OCI-LY7 (cell line): ENCODE measurements around the gene ZDHHC8. TPM values are rescaled to one million over a fixed set of nuclear protein-coding genes. Genes with fewer than 3 reads are reported as not detected.

Experiments used
- BruUV-seq: library from RNA; stranded (reverse); fragments of 400-500 nt; replicated peaks from 2 replicates; lab custom pipeline; 2021; lab: Mats Ljungman, UMichigan
- CTCF ChIA-PET: fragments of 300-600 bp; sonication (Branson Sonifier 250); formaldehyde crosslinking; loops from one replicate; lab custom pipeline; 2022; ENCODE audit warnings: antibody characterized with exemption; ENCODE audit not compliant: unreplicated experiment; lab: Charles Lee
- POLR2A ChIA-PET: fragments of 300-600 bp; sonication (Branson Sonifier 250); formaldehyde crosslinking; loops from one replicate; lab custom pipeline; 2022; ENCODE audit warnings: antibody characterized with exemption; lab: Charles Lee
- DNase-seq: peaks from one replicate; pipeline ENCODE4 v3.0.0-alpha.2; 2015; ENCODE audit warnings: low spot score
- H2AFZ ChIP-seq: fragments of 200-600 bp; sonication (generic), shearing (Covaris generic); 2 replicates; pipeline ENCODE4 v1.6.1; 2014; ENCODE audit warnings: mild to moderate bottlenecking, antibody characterized with exemption, low read length, moderate library complexity
- H3K27ac ChIP-seq: fragments of 200-600 bp; sonication (generic); 2 replicates; pipeline ENCODE4 v1.5.1; 2014; ENCODE audit warnings: mixed run types, low read depth, mild to moderate bottlenecking, moderate library complexity, low read length, inconsistent platforms; ENCODE audit not compliant: poor library complexity, severe bottlenecking
- H3K36me3 ChIP-seq: fragments of 200-600 bp; sonication (generic); 2 replicates; pipeline ENCODE4 v1.6.1; 2014; ENCODE audit warnings: mild to moderate bottlenecking, antibody characterized with exemption, low read length, moderate library complexity, mixed read lengths; ENCODE audit not compliant: insufficient read depth
- H3K4me1 ChIP-seq: fragments of 200-600 bp; sonication (generic); 2 replicates; pipeline ENCODE4 v1.5.1; 2014; ENCODE audit warnings: mild to moderate bottlenecking, low read length; ENCODE audit not compliant: insufficient read depth, poor library complexity, severe bottlenecking
- H3K4me2 ChIP-seq: fragments of 200-600 bp; sonication (generic); 2 replicates; pipeline ENCODE4 v1.6.1; 2014; ENCODE audit warnings: mild to moderate bottlenecking, low read length
- H3K4me3 ChIP-seq: fragments of 200-600 bp; sonication (generic); 2 replicates; pipeline ENCODE4 v1.5.1; 2014; ENCODE audit warnings: mild to moderate bottlenecking, low read depth, low read length; ENCODE audit not compliant: poor library complexity, severe bottlenecking
- H3K79me2 ChIP-seq: fragments of 200-600 bp; sonication (generic); 2 replicates; pipeline ENCODE4 v1.6.1; 2016; ENCODE audit warnings: low read depth, mild to moderate bottlenecking, low read length, moderate library complexity, mixed read lengths; ENCODE audit not compliant: insufficient read depth
- H3K9me2 ChIP-seq: fragments of 200-600 bp; sonication (generic); 2 replicates; pipeline ENCODE4 v1.6.1; 2016; ENCODE audit warnings: mild to moderate bottlenecking, low read length, mixed read lengths; ENCODE audit not compliant: insufficient read depth
- H3K9me3 ChIP-seq: fragments of 200-600 bp; sonication (generic); 2 replicates; pipeline ENCODE4 v1.6.1; 2014; ENCODE audit warnings: mild to moderate bottlenecking, mixed run types, low read length, mixed read lengths
- H4K20me1 ChIP-seq: fragments of 200-600 bp; sonication (generic); 2 replicates; pipeline ENCODE4 v1.6.1; 2014; ENCODE audit warnings: mild to moderate bottlenecking, antibody characterized with exemption, low read length, moderate library complexity, mixed read lengths; ENCODE audit not compliant: insufficient read depth
- CTCF ChIP-seq: fragments of 200-600 bp; sonication (generic); conservative IDR thresholded peaks from 2 replicates; pipeline ENCODE4 v1.5.1; 2014; ENCODE audit warnings: mild to moderate bottlenecking, antibody characterized with exemption, low read length, moderate library complexity, mixed read lengths
- EZH2phosphoT487 ChIP-seq: fragments of 200-600 bp; sonication (generic); IDR thresholded peaks from 2 replicates; pipeline ENCODE4 v1.6.1; 2018; ENCODE audit warnings: low read depth, borderline replicate concordance, mild to moderate bottlenecking, mixed run types, antibody characterized with exemption, low read length, moderate library complexity, mixed read lengths
- intact Hi-C: fragments of 100-400 bp; cut with micrococcal nuclease; formaldehyde crosslinking; loops from one replicate; pipeline ENCODE4 v1.10.0; 2022; ENCODE audit not compliant: unreplicated experiment
- total RNA-seq, 2 experiments: library from RNA; depleted of rRNA in 1 of 2; stranded (reverse); fragments of >200 nt in 1 of 2; shearing (Covaris generic) in 1 of 2; gene quantifications; 2 replicates each; pipeline ENCODE4 v1.2.3, GENCODE V29; 2014 to 2022

Gene ZDHHC8
- total RNA-seq, 2 experiments from 2014 or later: 2.3 to 16.7 TPM

- no peak overlapping the region for H3K4me2 ChIP-seq
- H3K36me3 ChIP-seq: peaks cover 84% of the 10 kb centered on the region
- H3K9me2 ChIP-seq: no peaks in the 10 kb centered on the region
- no peak overlapping the region for H3K4me3 ChIP-seq
- no peak for DNase-seq
- CTCF ChIA-PET: no interaction called here
- no peaks in the 10 kb centered on the region for H3K9me3 ChIP-seq
- no peaks in the 10 kb centered on the region for H4K20me1 ChIP-seq
- no peak overlapping the region for H3K27ac ChIP-seq
- peaks cover 33% of the 10 kb centered on the region for H3K4me1 ChIP-seq
- H3K79me2 ChIP-seq: peaks cover 31% of the 10 kb centered on the region
- POLR2A ChIA-PET: no interaction called here
- intact Hi-C loops: no loop called here
- H2AFZ ChIP-seq: no peak overlapping the region
- BruUV-seq: no TSS peak
- no peak for TF ChIP-seq EZH2phosphoT487
These were observed 17.9 kb upstream of the ZDHHC8 start for GRCh38 chr22:20113551-20114310.

- no TSS peak for BruUV-seq
- DNase-seq: no peak
- Histone ChIP-seq H3K9me3 (no peaks in the 10 kb centered on the region), H2AFZ (no peak overlapping the region), H3K4me1 (peaks cover 44% of the 10 kb centered on the region), H3K79me2 (peaks cover 42% of the 10 kb centered on the region), H3K4me2 (peak overlapping the region; percentile 74), H4K20me1 (0 out of 2 replicates have a peak, but pooled peaks cover under 1% of the 10 kb centered on the region), H3K36me3 (peaks cover 84% of the 10 kb centered on the region), H3K27ac (no peak overlapping the region), H3K4me3 (peak overlapping the region; percentile 98), H3K9me2 (no peaks in the 10 kb centered on the region)
- ChIA-PET CTCF (no interaction called here), POLR2A (no interaction called here)
- intact Hi-C loops: no loop called here
- no peak for TF ChIP-seq CTCF
- no peak for TF ChIP-seq EZH2phosphoT487
These were observed 16.8 kb upstream of the ZDHHC8 start for GRCh38 chr22:20114506-20115475.

GRCh38 chr22:20115691-20116375 lies 15.8 kb upstream of the ZDHHC8 start, which contains the start of gene RANBP1:
TSS of gene RANBP1 (plus strand) at chr22:20116104. CDS start at chr22:20116185, 81 bp downstream.
- no peak for TF ChIP-seq CTCF
- no peak for TF ChIP-seq EZH2phosphoT487
- intact Hi-C loops: no loop called here
- H3K4me1 ChIP-seq: peaks cover 44% of the 10 kb centered on the region
- no TSS peak for BruUV-seq
- peak within 1 kb of the TSS; percentile 98 for H3K4me3 ChIP-seq
- no peaks in the 10 kb centered on the region for H3K9me2 ChIP-seq
- peaks cover 9% of the 10 kb centered on the region; the same call in 1 of the 2 replicates for H4K20me1 ChIP-seq
- no peaks in the 10 kb centered on the region for H3K9me3 ChIP-seq
- CTCF ChIA-PET: no interaction called here
- POLR2A ChIA-PET: interaction anchor here (0.5 to 1.0 kb wide), 2 partner anchors 25 to 160 kb away, joined by 3 read pairs; no protein-coding TSS in a partner anchor
- peak within 1 kb of the TSS; percentile 74 for H3K4me2 ChIP-seq
- peaks cover 52% of the 10 kb centered on the region for H3K79me2 ChIP-seq
- peak within 1 kb of the TSS; percentile 63 for H3K27ac ChIP-seq
- H2AFZ ChIP-seq: peak within 1 kb of the TSS; percentile 9; the same call in 1 of the 2 replicates
- no peak for DNase-seq
- peaks cover 84% of the 10 kb centered on the region for H3K36me3 ChIP-seq
